Endometrium (tissue), 2 donors: ENCODE measurements around the gene MCL1.
"Not testable (repeated sequence)": the region's sequence is repeated elsewhere in the genome, so short reads cannot be mapped to it uniquely, and the experiment has no call there.

Source experiments
- FAIRE-seq: peaks from 2 replicates; lab custom pipeline; 2012; peaks lifted over from hg19 to GRCh38; lab: Jason Lieb, UNC
- donor health status: control.
- donor health status: control.

The MCL1 gene

DNA sequence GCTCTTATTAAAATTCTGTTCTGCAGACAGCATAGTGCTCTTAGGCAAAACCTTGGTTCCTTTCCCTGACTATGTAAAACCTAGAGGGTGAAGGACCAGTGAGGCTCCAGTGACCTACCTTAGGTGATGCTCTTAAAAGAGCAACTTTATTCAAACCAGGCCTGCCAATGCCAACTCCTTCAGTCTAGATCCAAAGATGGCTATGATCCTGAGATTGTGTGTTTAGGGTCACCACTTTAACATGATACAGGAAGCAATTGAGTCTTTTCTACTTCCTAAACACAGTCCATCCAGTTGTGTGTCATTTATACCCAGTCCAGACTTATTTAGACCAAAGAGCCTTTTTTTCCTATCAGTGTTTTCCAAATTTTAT lies 10.8 kb downstream of the MCL1 start:
- no peak for FAIRE-seq

DNA sequence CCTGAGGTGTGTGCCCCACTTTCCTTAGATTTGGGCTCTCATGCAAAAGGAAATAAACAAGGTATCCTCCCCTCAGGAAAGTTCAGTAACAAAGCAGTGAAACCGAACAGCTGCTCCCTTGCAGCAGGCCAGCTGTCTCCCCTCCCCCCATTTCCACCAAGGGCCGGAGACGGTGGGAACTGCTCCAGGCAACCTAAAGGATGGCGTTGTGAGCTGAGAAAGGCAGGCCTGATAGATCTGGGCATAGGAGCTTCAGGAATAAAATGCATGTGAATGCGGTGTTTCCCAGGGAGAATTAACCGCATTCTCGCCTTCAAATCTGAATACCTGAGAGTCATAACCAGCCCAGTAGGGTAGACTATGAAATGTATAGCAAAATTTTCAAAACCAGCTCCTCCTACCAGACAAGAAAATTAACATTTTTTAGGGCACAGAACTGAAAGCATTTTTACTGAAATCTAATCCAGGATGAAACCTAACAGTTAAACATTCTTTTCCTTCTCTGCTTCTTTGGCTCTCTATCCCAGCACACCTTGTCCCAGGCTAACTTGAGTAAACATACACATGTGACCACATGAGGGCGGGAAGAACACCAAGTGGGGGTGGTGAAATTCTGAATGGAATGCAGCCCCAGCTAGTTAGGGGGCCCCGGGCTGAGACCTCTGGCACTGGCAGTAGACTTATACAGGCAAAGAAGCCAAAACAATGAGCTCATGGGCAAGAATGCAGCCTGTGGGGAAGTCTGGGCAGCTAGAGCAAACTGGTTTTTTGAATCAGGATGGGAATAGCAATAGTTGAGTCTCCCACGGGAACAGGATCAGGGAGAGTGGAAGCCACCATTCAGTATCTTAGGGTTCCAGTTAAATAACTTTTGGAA lies 11.5 kb downstream of the MCL1 start:
- FAIRE-seq = no peak

DNA sequence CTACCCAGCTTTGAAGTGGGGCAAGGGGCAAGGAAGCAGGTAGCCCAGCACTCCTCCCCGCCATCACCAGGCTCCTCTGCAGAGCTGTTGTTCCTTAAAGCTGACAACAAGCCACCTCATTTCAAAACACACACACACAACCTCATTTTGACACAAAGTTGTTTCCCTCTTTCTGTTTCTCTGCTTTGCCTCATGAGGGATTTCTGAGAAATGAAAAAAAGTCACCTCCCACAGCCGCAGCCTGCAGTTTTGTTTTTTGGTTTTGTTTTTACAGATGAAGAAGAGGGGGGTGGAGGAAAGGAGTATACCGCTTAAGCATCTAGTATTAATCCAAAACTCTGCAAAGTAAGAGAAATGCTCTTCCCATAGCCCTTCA lies 12.1 kb downstream of the MCL1 start:
- FAIRE-seq = no peak

DNA sequence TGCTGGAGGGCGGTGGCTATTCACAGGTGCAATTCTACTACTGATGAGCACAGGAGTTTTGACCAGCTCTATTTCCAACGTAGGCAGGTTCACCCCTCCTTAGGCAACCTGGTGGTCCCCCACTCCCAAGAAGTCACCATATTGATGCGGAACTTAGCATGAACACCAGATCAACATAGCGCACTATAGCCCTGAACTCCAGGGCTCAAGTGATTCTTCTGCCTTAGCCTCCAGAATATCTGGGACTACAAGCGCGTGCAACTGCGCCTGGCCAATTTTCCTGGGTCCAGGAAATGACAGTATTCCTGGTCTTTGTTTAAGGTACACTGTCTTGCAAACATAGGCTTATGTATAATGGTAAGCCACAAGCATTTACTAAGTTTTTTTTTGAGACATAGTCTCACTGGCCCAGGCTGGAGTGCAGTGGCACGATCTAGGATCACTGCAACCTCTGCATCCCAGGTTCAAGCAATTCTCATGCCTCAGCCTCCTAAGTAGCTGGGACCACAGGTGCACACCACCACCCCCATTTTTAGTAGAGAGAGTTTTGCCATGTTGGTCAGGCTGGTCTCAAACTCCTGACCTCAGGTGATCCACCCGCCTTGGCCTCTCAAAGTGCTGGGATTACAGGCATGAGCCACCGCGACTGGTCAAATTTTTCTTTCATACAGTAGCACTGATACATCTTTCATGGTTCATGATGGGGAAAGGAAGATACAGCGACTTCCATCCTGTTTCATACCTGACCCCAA lies 12.6 kb downstream of the MCL1 start:
- no peak for FAIRE-seq

DNA sequence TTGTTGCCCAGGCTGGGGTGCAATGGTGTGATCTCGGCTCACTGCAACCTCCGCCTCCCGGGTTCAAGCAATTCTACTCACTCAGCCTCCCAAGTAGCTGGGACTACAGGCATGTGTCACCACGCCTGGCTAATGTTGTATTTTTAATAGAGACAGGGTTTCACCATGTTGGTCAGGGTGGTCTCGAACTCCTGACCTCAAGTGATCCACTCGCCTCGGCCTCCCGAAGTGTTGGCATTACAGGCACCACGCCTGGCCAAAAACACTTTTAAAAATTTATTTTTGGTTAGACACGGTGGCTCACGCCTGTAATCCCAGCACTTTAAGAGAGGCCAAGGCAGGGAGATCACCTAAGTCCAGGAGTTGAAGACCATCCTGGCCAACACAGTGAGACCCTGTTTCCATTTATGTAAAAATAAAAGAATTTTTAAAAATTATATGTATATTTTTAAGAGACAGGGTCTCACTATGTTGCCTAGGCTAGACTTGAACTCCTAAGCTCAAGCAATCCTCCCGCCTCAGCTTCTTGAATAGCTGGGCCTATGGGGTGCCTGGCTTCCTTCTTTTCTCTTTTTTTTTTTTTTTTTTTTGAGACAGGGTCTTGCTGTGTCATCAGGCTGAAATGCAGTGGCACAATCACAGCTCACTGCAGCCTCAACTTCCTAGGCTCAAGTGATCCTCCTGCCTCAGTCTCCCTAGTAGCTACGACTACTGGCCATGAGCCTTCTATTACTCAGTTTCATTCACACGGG lies 14.0 kb downstream of the MCL1 start:
- FAIRE-seq = not testable (repeated sequence)

GRCh38 chr1:150564051-150564991 lies 15.1 kb downstream of the MCL1 start:
- no peak for FAIRE-seq

DNA sequence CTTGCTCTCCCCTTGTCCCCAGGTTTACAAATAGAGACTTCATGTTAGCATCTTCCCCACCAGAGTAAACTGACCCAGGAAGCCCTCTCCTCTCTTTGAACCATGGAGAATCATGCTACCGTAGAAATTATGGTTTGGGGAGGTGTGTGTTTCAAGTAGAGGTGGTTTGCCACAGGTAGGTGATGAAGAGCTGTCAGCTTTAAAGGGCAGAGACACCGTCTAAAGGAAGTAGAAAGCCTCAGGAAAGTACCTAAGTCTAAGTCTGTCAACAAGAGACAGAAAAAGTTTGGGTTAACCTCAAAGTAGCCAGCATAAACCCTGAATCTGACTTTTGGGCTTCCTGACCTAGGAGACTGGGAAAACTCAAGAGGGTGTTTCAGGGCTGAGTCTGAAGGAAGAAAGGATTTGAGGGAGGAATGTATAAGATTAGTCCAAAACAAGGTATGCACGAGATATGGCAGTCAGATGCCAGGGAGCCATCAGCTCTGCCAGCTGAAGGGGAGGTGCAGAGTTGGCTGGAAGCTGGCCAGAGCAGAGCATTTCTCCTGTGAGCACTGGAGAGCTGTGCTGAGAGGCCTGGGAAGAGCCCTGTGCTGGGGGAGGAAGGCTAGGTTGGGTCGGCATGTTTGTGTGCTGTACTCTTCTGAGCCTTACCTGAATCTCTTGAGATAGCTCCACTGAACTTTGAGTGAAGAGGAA lies 15.9 kb downstream of the MCL1 start:
- no peak for FAIRE-seq

DNA sequence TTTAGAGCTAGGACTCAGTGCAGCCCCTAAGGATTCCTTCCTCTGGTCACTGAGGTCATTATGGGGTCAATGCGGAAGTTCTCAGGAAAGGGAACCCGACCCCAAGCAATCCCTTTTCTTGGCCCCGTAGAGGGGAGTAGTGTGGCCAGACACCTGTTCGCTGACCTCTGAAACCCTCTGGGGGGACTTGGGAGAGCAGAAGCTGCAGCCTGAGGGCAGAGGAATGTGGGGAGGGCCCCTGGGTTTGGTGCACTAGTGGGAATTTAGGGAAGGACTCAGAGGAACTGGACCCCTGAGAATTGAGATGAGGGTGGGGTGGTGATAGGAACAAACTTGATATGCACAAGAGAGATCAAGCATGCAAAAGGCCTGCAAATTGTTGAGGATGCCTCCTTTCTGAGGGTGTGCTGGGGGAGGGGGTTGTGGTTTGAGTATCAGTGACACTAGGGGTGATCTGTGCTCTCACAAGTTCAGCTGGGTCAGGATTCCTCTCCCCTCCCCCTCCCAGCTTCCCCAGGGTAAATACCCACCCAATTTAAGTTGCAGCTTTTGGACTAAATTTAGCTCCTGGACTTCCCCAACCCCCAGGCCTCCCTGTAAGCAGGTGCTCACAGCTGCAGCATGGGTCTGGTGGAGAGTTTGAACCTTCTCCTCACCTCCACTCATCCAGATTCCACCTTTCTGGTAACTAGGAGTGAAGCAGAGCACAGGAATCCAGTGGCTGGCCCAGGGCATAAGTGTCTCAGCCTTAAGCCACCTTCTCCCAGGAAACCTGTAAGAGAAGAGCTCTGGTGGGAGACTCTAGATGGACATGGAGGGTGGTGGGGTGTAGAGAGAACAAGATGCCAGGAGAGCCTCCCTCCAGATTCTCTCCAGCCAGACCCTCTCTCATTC lies 16.7 kb downstream of the MCL1 start:
- FAIRE-seq = no peak

DNA sequence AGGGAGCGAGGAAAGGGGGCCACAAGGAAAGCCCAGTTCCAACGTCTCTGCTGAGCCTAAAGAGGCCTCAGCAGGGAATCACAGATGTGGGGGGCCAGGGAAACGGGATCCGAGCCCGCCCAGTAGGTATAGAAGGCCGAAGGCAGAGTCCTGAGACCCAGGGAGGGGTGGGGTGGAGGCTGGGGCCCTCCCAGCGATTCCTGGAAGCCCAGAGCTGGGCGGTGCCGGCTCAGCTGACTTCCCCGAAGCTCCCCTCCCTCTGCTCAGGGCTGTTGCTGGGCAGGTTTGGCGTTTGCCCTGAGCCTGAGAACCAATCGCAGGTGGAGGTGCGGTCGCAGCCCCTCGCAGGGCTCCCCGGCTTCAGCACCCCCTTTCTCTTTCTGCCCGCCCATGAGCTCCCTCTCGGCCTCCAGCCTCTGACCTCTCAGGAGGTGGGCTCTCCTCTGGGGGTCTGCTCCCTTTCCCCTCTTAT lies 17.4 kb downstream of the MCL1 start:
- no peak for FAIRE-seq

DNA sequence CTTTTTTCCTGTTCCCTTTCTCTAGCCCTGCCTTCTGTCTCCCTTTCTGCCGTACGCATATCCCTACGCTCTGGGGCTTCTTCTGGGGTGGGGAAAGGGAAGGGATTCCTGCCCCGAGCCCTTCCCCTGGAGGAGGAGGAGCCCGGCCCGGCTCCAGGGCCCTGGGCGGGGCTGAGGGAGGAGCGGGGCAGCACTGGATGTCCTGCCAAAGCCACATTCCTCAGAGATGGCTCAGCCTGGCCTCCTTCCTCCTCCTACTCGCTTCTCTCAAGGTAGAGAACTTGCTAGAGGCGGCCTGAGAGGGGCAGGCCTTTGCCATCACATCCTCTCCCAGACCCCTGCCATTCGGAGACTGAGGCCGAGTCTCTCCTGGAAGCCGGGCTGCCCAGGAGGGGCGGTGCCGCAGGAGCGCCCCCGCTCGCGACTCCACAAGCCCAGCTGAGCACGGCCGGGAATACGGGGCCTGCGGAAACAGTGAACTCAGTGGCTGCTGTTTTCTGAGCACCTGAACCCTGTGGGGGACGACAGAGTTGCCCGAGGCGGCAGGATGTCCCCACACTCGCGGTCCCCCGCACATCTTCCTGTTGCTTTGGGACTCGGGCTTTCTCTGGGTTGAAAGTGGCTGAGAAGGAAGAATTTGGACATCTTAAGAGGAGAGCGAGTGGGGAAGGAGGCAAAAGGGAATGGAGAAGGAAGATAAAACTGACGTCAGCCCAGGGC lies 18.0 kb downstream of the MCL1 start:
- peak; percentile 92 for FAIRE-seq

GRCh38 chr1:150560576-150561253 lies 18.7 kb downstream of the MCL1 start:
- no peak for FAIRE-seq

GRCh38 chr1:150560011-150560438 lies 19.4 kb downstream of the MCL1 start:
- FAIRE-seq = no peak

- no peak for FAIRE-seq
These were observed 19.8 kb downstream of the MCL1 start for GRCh38 chr1:150559656-150560010.

DNA sequence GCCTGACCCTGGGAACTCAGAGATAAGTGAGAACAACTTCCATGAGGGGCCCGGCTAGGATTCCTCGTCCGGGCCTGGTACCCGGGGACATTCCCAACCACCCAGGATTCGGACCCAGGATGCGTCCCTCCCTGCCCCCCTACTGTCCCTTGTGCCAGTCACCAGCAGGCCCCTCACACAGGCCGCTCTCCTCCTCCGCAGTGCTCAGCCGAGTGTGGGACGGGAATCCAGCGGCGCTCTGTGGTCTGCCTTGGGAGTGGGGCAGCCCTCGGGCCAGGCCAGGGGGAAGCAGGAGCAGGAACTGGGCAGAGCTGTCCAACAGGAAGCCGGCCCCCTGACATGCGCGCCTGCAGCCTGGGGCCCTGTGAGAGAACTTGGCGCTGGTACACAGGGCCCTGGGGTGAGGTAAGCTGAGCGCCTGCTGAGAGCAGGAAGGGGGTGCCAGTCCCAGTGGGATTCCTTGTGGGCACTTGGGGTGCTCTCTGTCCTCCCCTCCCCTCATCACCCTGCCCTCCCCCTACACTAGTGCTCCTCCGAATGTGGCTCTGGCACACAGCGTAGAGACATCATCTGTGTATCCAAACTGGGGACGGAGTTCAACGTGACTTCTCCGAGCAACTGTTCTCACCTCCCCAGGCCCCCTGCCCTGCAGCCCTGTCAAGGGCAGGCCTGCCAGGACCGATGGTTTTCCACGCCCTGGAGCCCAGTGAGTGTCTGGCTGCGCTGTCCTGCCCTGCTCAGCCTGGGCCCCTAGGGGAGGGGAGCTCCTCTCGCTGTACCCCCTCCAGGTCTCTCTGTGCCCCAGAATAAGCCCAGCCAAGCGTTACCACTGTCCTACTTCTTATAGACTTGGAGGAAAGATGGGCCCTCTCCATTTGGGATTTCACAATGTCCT lies 20.4 kb downstream of the MCL1 start:
- FAIRE-seq = no peak

DNA sequence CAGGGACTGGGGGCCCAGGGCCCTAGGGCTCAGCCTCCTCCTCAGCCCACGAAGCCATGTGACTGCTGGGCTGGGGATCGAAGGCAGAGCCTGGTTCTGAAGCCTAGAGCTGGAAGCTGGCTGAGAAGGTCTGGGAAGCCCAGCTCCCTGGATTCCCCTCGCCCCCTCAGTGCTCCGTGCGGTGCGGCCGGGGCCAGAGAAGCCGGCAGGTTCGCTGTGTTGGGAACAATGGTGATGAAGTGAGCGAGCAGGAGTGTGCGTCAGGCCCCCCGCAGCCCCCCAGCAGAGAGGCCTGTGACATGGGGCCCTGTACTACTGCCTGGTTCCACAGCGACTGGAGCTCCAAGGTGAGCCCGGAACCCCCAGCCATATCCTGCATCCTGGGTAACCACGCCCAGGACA lies 21.1 kb downstream of the MCL1 start:
- FAIRE-seq = no peak

- FAIRE-seq = no peak
These were observed 21.6 kb downstream of the MCL1 start for GRCh38 chr1:150557813-150558212.

- no peak for FAIRE-seq
These were observed 22.3 kb downstream of the MCL1 start for GRCh38 chr1:150557065-150557600.
